Brain microvascular endothelial cell (primary cell): ENCODE data around the gene ZNF524.

Source experiments
- DNase-seq: peaks from one replicate; pipeline ENCODE4 v3.0.0-alpha.2; 2020
- H3K27ac ChIP-seq: fragments of 250-450 bp; sonication (Bioruptor Pico); 2 replicates; pipeline ENCODE4 v1.5.1; 2020; ENCODE audit warnings: mild to moderate bottlenecking, moderate library complexity
- H3K27me3 ChIP-seq: fragments of 250-450 bp; sonication (Bioruptor Pico); replicated peaks from 2 replicates; pipeline ENCODE4 v1.5.1; 2020; ENCODE audit warnings: mild to moderate bottlenecking
- H3K36me3 ChIP-seq: fragments of 250-450 bp; sonication (Bioruptor Pico); replicated peaks from 2 replicates; pipeline ENCODE4 v1.5.1; 2020; ENCODE audit warnings: mild to moderate bottlenecking
- H3K4me3 ChIP-seq: 2 replicates; pipeline ENCODE4 v1.5.1; 2011; ENCODE audit warnings: low read depth, mild to moderate bottlenecking, control low read depth, low read length, moderate library complexity
- in situ Hi-C: cut with HindIII; loops from 2 replicates; pipeline ENCODE4 v1.10.0; 2017; ENCODE audit warnings: low sequenced_read_pairs, low pct_ligation_motif_present
- TF ChIP-seq, protein P1 (sequence below): IDR thresholded peaks from 2 replicates; pipeline ENCODE4 v1.5.1; 2011; ENCODE audit warnings: low read depth, mild to moderate bottlenecking, moderate library complexity, low read length, control low read depth, inconsistent platforms; ENCODE audit errors: missing control alignments

ZNF524 gene

DNA sequence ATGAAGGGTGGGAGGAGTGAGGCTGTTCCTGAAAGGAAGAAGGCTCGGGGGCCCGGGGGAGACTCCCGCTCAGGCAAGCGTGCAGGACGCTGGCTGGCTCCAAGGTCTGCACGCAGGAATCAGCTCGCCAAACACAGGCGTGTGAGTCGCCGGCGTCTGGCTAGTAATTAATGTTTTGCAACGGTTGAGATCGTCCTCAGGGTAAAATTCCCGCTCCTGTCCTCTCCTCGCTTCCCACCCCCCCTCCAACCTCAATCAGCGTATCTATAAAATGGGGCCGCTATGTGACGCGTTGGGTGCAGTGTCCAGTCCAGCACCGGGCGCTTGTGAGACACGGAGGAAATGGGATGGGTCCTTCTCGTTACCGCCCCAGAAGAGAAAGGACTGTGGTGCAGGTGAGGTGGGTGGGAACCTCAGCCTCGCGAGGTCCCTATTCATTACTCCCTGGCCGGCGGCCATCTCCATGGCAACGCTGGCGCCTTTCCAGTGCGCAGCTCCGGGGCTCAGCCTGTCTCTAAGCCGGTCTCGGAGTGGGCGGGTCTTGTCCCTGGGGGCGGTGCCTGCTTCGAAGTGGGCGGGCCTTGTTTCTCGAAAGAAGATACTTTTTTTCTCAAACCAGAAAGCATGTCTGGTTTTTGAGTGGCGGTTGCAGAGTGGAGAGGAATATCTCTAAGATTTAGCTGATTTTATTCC is 13.0 kb upstream of the ZNF524 start:
- Histone ChIP-seq H3K27me3 (no peaks in the 10 kb centered on the region), H3K4me3 (peak overlapping the region; percentile 57), H3K27ac (no peak overlapping the region), H3K36me3 (peaks cover under 1% of the 10 kb centered on the region)
- in situ Hi-C loops = no loop called here
- peak; percentile 92 for DNase-seq
- TF ChIP-seq, protein P1, sequence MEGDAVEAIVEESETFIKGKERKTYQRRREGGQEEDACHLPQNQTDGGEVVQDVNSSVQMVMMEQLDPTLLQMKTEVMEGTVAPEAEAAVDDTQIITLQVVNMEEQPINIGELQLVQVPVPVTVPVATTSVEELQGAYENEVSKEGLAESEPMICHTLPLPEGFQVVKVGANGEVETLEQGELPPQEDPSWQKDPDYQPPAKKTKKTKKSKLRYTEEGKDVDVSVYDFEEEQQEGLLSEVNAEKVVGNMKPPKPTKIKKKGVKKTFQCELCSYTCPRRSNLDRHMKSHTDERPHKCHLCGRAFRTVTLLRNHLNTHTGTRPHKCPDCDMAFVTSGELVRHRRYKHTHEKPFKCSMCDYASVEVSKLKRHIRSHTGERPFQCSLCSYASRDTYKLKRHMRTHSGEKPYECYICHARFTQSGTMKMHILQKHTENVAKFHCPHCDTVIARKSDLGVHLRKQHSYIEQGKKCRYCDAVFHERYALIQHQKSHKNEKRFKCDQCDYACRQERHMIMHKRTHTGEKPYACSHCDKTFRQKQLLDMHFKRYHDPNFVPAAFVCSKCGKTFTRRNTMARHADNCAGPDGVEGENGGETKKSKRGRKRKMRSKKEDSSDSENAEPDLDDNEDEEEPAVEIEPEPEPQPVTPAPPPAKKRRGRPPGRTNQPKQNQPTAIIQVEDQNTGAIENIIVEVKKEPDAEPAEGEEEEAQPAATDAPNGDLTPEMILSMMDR = no peak

DNA sequence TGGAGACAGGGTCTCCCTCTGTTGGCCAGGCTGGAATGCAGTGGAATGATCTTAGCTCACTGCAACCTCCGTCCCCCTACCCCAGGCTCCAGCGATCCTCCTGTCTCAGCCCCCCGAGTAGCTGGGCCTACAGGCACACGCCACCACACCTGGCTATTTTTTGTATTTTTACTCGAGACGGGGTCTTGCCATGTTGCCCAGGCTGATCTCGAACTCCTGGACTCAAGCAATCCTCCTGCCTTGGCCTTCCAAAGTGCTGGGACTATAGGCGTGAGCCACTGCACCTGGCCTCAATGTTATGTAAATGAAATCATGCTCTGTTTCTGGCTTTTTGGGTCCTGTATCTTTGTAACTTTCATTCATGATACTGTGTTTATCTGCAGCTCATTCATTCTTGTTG is 11.3 kb upstream of the ZNF524 start:
- Histone ChIP-seq H3K4me3 (no peak overlapping the region), H3K27me3 (no peaks in the 10 kb centered on the region), H3K27ac (no peak overlapping the region), H3K36me3 (peaks cover 8% of the 10 kb centered on the region)
- no peak for DNase-seq
- TF ChIP-seq, protein P1 = no peak
- in situ Hi-C loops = no loop called here

DNA sequence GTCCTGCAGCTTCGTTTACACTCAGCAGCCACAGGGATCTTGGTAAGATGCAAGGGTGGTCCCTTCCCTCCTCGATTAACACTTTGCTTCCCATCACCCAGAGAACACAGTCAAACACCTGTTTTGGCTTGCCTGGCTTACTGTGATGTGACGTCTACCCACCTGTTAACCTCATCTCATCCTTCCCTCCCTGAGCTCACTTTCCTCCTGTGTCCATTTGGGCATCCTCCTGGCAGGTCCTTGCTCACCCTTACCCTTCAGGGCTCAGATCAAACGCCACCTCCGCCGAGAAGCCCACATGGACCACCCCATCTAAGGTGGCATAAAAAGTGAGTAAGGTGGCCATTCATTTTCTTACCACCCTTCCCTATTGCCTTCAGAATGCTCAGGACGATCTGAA is 10.0 kb upstream of the ZNF524 start:
- no peak overlapping the region for H3K4me3 ChIP-seq
- TF ChIP-seq, protein P1 = no peak
- H3K27me3 ChIP-seq = no peaks in the 10 kb centered on the region
- no peak for DNase-seq
- in situ Hi-C loops = no loop called here
- H3K27ac ChIP-seq = no peak overlapping the region
- H3K36me3 ChIP-seq = peaks cover 15% of the 10 kb centered on the region

DNA sequence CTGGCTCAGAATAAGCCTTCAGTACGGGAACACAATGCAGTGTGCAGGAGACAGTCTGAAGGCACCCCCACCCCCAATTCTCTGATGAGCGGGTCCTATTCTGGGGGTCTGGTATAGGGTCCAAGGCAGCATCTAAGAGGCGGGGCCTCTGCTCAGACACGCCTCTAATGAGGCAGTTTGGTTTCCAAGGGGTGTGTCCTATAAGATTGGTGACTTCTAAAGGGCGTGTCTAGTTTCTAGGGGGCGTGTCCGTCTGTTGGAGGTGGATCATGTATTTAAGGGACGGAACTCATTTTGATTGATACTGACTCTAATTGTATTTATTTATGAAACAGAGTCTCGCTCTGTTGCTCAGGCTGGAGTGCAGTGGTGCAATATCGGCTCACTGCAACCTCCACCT is 9.5 kb upstream of the ZNF524 start:
- DNase-seq = no peak
- Histone ChIP-seq H3K27ac (no peak overlapping the region), H3K27me3 (no peaks in the 10 kb centered on the region), H3K36me3 (peaks cover 19% of the 10 kb centered on the region), H3K4me3 (no peak overlapping the region)
- TF ChIP-seq, protein P1 = no peak
- in situ Hi-C loops = no loop called here

DNA sequence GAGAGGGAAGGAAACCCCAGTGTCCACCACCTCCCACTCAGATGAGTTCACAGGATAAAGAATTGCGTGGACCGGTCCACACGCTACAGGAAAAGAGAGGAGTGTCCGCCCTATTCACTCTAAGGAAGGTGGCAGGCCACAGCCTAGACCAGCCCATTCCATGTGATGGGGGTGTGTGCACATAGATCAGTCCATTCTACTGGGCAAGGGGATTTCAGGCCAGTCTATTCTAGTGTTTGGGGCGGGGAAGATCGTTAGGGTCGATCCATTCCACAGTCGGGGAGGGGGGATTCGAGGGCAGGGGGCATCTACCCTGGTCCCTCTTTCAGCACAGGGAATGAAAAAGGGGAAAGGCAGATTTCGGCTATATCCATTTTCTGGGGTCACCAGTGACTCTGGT is 8.5 kb upstream of the ZNF524 start:
- Histone ChIP-seq H3K36me3 (peaks cover 28% of the 10 kb centered on the region), H3K4me3 (no peak overlapping the region), H3K27me3 (no peaks in the 10 kb centered on the region), H3K27ac (no peak overlapping the region)
- no peak for DNase-seq
- in situ Hi-C loops = no loop called here
- TF ChIP-seq, protein P1 = no peak
